Adrenal gland (tissue), 12 donors: Measurements from ENCODE around the gene SLC5A5. TPM values are rescaled to one million over a fixed set of nuclear protein-coding genes. Genes with fewer than 3 reads are reported as not detected.

Source experiments
- DNase-seq, 7 donors: peaks; one replicate each; pipeline ENCODE4 v3.0.0-alpha.2; 2019 to 2020
- H3K27ac ChIP-seq, 5 donors: fragments of 200-600 bp; sonication (generic) in 4 of 5; 1 replicate in 3 of 5; 2 replicates in 2 of 5; pipeline versions ENCODE4 v1.5.1 to v1.8.0; 2016 to 2020; ENCODE audit warnings: mild to moderate bottlenecking in 1 of 5
- H3K27me3 ChIP-seq: fragments of 200-600 bp; 2 replicates; pipeline ENCODE4 v1.8.0; 2021
- H3K36me3 ChIP-seq, 2 donors: fragments of 200-600 bp; replicated peaks in 1 of 2; 1 replicate in 1 of 2; 2 replicates in 1 of 2; pipeline versions ENCODE4 v1.5.1 to v1.8.0; 2018 to 2022
- H3K4me1 ChIP-seq, 2 donors: fragments of 200-600 bp; replicated peaks in 1 of 2; 1 replicate in 1 of 2; 2 replicates in 1 of 2; pipeline versions ENCODE4 v1.5.1 to v1.8.0; 2018 to 2021
- H3K4me3 ChIP-seq, 4 donors: fragments of 200-600 bp; sonication (generic) in 3 of 4; one replicate each; pipeline ENCODE4 v1.5.1; 2016 to 2018
- H3K9me3 ChIP-seq, 3 donors: fragments of 200-600 bp; sonication (generic) in 1 of 3; replicated peaks in 1 of 3; 1 replicate in 2 of 3; 2 replicates in 1 of 3; pipeline versions ENCODE4 v1.5.1 to v1.8.0; 2016 to 2021
- CTCF ChIP-seq, 6 experiments: fragments of 450-650 bp in 4 of 6; fragments of 200-600 bp in 2 of 6; sonication (generic) in 1 of 6; IDR thresholded peaks; 1 replicate in 5 of 6; 2 replicates in 1 of 6; pipeline versions ENCODE4 v1.5.1 to v1.8.0; 2016 to 2021; ENCODE audit warnings: antibody characterized with exemption in 6 of 6, mild to moderate bottlenecking in 2 of 6, moderate library complexity in 1 of 6
- POLR2A ChIP-seq, 2 donors: fragments of 450-650 bp; IDR thresholded peaks; one replicate each; pipeline ENCODE4 v1.6.1; 2017; ENCODE audit warnings: antibody characterized with exemption in 2 of 2, mild to moderate bottlenecking in 2 of 2, moderate library complexity in 1 of 2
- WGBS, 4 donors: extraction: QIAGEN DNeasy Blood & Tissue Kit in 2 of 4; methylation state at CpG; one replicate each; pipeline versions ENCODE4 v1.1.5 to v1.1.7; 2013 to 2017; 5-methylcytosine and 5-hydroxymethylcytosine counted together
- intact Hi-C, 2 donors: fragments of 100-400 bp; cut with DNase I; formaldehyde crosslinking; loops; one replicate each; pipeline versions ENCODE4 v1.14.1 to v1.15.0; 2022 to 2023
- polyA plus RNA-seq, 3 donors: library from polyadenylated mRNA; stranded (reverse); fragments of 200-250 nt in 2 of 3; fragments of 350-450 nt in 1 of 3; fragmentation: Illumina TruSeq in 1 of 3; extraction: RNeasy Lipid Tissue Mini Kit (QIAGEN cat#74804) in 1 of 3; gene quantifications; one replicate each; pipeline ENCODE4 v1.2.3, GENCODE V29; 2013 to 2014
- total RNA-seq, 9 donors: library from RNA; depleted of rRNA in 4 of 9; stranded (reverse); fragments of >200 nt in 4 of 9; fragments of 120-200 nt in 1 of 9; fragmentation: NEBNext Ultra II Directional in 1 of 9; extraction: Animal tissue kit (Norgen Biotek cat#: 25700) in 1 of 9; gene quantifications; one replicate each; pipeline versions ENCODE4 v1.1.0 to v1.2.4, GENCODE V29; 2013 to 2023
- donor health status: healthy with polysubstance abuse.
- donor health status: Bipolar disorder and iron deficiency.
- donor health status: DM: yes; HTN: yes; CAD: no.
- donor health status: DM: no; HTN: no; CAD: no.
- donor health status: DM: no; HTN: no; CAD: no.
- donor health status: DM: yes; HTN: yes; CAD: no.

The SLC5A5 gene
- total and polyA plus RNA-seq, 12 donors = 0.03 TPM; not detected in 11

- DNase-seq = no peak
- Histone ChIP-seq H3K9me3 (no peaks in the 10 kb centered on the region), H3K27me3 (no peaks in the 10 kb centered on the region), H3K4me3 (no peak overlapping the region), H3K27ac (no peak overlapping the region), H3K36me3 (peaks cover 0 to 7% of the 10 kb centered on the region in 2 donors), H3K4me1 (peaks cover 7 to 17% of the 10 kb centered on the region in 2 donors)
- TF ChIP-seq CTCF (IDR thresholded peaks at IDR 0.05) = no peak
- TF ChIP-seq POLR2A (IDR thresholded peaks at IDR 0.05) = no peak
- 86 to 93% (median 91%) methylated on average over 20 to 21 of the region's 21 CpGs for WGBS, 4 donors
- intact Hi-C loops = loop anchor here in 1 of 2 donors (2.0 kb wide), 1 partner anchor 60 kb away; no protein-coding TSS in a partner anchor
Measured at GRCh38 chr19:17936379-17936778, 64.6 kb downstream of the SLC5A5 start.

- peaks cover 0 to 7% of the 10 kb centered on the region in 2 donors for H3K36me3 ChIP-seq
- no peak for DNase-seq
- peaks cover 7 to 11% of the 10 kb centered on the region in 2 donors for H3K4me1 ChIP-seq
- no peak overlapping the region for H3K4me3 ChIP-seq
- H3K27me3 ChIP-seq = no peaks in the 10 kb centered on the region
- intact Hi-C loops = loop anchor here in 1 of 2 donors (2.0 kb wide), 1 partner anchor 59 kb away; no protein-coding TSS in a partner anchor
- H3K27ac ChIP-seq = no peak overlapping the region
- WGBS, 4 donors = 87 to 94% (median 89%) methylated on average over 9 of the region's 9 CpGs
- no peaks in the 10 kb centered on the region for H3K9me3 ChIP-seq
- TF ChIP-seq POLR2A (IDR thresholded peaks at IDR 0.05) (no peak), CTCF (IDR thresholded peaks at IDR 0.05) (no peak)
Measured at GRCh38 chr19:17937371-17937900, 65.7 kb downstream of the SLC5A5 start.

GRCh38 chr19:17938092-17938845, 66.5 kb downstream of the SLC5A5 start:
- H3K4me1 ChIP-seq = peaks cover 5 to 10% of the 10 kb centered on the region in 2 donors
- WGBS, 4 donors = 35 to 48% (median 42%) methylated on average over 6 to 7 of the region's 7 CpGs
- TF ChIP-seq POLR2A (IDR thresholded peaks at IDR 0.05) = no peak
- TF ChIP-seq CTCF (IDR thresholded peaks at IDR 0.05) = peak; percentile 90 to 97 (median 96)
- no peaks in the 10 kb centered on the region for H3K27me3 ChIP-seq
- no peak overlapping the region for H3K4me3 ChIP-seq
- H3K36me3 ChIP-seq = peaks cover 0 to 7% of the 10 kb centered on the region in 2 donors
- intact Hi-C loops = loop anchor here in 1 of 2 donors (2.0 kb wide), 1 partner anchor 59 kb away; no protein-coding TSS in a partner anchor
- no peaks in the 10 kb centered on the region for H3K9me3 ChIP-seq
- H3K27ac ChIP-seq = no peak overlapping the region
- DNase-seq = peak; percentile 84 to 92 (median 87)

GRCh38 chr19:17942181-17942580, 70.4 kb downstream of the SLC5A5 start:
- TF ChIP-seq CTCF (IDR thresholded peaks at IDR 0.05) = no peak
- no peak for TF ChIP-seq POLR2A (IDR thresholded peaks at IDR 0.05)
- 81 to 88% (median 83%) methylated on average over 10 to 17 of the region's 17 CpGs for WGBS, 4 donors
- Histone ChIP-seq H3K9me3 (no peaks in the 10 kb centered on the region), H3K4me3 (no peak overlapping the region), H3K27me3 (no peaks in the 10 kb centered on the region), H3K4me1 (peaks cover 0 to 12% of the 10 kb centered on the region in 2 donors), H3K36me3 (peaks cover 0 to 7% of the 10 kb centered on the region in 2 donors), H3K27ac (no peak overlapping the region)
- intact Hi-C loops = loop anchor here in 1 of 2 donors (10.0 kb wide), 1 partner anchor 123 kb away; no protein-coding TSS in a partner anchor
- no peak for DNase-seq
